GM18505 (cell line): ENCODE measurements around the gene MAP2K5.
"Not testable (repeated sequence)": the region's sequence is repeated elsewhere in the genome, so short reads cannot be mapped to it uniquely, and the experiment has no call there.

Experiments used
- ATAC-seq: cut with Tn5 transposase; IDR thresholded peaks from one replicate; pipeline ENCODE4 v1.9.1; 2021; ENCODE audit not compliant: unreplicated experiment
- POLR2A ChIP-seq: IDR thresholded peaks from 4 replicates; pipeline ENCODE4 v1.6.1; 2011; ENCODE audit warnings: borderline replicate concordance; ENCODE audit not compliant: insufficient read depth, insufficient read length; ENCODE audit errors: extremely low read depth

Gene MAP2K5

DNA sequence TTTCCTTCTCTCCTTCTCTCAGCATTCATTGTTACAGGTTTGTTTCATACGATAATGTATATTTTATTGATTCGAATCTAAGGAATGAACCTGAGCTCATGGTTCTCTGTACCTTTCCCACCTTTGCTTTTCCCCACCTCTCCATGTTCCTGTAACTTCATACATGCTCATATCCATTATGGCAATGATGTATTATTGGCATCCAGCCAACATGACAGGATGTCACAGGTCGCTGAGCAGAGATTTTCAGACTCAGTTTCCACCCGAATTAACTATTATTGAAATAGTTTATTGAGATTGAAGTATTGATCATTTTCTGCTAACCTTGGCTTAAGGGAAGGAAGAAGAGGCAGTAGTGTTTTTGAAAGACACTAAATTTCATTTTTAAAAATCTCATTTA is 64.8 kb downstream of the MAP2K5 start:
- no peak for TF ChIP-seq POLR2A
- ATAC-seq, result no peak

DNA sequence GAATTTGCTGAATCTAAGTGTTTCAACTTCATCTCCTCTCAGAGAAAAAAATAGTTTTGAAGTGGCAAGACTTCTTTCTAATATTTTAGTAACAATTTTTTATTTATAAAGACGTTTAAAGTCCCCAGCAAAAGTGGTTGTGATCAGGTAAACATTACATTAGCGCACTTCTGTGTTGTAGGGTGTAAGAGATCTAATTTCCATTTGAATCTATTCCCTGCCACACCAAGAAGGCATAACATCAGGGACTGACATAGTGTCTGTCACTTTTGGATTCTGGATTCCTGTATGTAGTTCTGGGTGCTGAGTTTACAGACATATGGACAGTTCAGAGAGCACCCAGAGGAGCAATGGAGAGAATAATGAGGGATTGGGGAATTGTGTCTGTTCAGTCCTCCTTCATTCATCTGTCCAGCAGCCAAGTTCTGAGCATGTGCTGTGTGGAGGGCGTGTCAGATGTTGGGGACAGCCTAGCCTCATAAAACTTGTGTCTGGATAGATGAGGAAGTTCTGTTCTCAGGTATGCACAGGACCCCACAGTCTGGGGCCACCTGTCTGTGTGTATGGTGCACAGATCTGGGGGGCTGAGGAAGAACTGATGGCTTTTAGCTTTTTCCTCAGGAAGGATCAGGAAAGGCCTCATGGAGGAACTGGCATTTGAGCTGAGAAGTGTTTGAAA is 65.6 kb downstream of the MAP2K5 start:
- TF ChIP-seq POLR2A, result no peak
- no peak for ATAC-seq

DNA sequence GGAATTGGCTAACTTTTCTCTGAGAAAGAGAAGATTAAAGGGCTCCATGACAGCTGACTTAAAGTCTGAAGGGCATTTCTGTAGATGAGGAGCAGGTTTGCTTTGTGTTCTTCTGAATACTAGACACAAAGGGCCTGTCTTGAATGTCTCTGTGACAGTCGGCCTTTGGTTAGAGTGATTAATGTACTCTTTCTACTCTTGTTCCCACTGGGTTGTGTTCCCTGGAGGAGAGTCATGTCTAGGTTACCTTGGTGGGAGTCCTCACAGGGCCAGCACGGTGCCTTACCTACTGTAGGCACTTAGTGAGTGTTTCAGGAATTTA is 66.1 kb downstream of the MAP2K5 start:
- ATAC-seq, result no peak
- no peak for TF ChIP-seq POLR2A

DNA sequence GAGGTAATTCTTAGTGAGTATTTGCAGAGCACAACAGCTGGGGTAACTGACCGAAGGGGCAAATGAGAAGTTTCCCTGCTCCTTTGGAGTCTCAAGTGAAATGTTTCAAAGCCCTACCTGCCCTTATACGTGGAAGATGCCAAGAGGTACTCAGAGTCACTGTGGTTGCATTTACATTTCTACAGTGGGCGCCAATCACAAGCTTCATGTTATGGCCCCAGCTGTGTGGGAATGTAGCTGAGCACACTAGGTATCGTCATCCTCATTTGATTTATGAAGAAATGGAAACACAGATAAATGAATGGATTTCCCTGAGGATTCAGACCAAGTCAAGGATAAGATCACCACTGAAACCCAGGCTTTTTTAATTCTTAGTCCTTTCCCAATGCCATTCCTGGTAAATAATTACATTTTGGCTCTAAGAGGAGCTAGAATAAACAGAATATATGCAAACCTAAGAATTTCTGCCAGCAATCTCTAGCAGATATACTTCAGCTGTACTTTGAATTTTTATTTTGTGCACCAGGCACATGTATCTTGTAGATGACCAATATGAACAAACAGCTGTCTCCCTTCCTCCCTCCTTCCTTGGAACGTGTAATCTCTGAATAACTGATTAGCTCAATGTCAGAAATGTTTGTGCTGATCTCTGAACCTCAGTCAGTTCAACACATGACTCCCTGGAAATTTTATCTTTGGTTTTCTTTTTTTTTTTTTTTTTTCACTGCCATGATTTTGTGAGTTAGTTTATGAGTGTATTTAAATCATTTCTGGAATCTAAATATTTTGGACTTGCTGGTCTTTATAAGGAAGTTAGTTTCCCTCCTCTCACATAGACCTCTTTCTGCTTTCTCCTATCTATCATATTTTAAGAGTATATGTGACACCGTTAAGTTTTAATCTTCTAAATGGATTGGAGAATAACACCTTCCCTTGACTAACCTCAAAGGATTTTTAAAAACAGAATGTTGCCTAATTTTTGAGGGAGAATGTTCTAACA is 69.2 kb downstream of the MAP2K5 start:
- TF ChIP-seq POLR2A, result no peak
- ATAC-seq, result no peak

DNA sequence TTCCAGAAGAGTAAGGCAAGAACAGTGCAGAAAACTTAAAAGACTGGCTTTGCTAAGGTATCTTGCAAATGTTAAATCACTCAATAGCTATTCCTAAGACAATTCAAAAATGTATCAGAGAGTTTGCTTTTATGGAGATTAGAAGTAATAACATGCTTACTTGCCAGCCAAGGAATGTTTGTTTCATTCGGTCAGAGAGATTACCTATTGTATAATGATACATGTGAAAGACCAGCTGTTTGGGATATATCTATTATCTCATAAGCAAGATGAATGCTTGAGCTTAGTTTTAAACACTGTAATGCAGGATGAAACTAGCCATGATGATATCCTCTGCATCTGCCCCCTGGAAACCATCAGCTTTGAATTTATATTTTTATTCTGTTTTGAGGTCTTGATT is 70.7 kb downstream of the MAP2K5 start:
- TF ChIP-seq POLR2A, result no peak
- ATAC-seq, result no peak

DNA sequence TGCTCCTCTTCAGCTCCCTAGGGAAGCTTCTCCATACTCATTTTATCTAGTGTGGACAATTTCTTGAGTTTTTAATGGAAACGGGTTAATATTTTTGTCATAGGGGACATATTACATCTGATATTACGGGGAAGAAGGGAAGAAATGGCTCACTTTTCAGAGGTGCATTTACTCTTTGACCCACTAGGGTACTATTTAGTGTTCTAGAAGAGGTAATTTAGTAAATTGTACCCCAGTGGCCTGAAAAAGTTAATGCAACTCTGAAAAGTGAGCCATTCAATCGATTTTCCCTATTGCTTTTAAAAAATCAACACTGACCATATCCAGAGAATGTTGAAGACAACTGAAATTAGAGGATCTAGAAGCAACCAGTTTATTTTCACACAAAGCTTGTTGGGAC is 71.2 kb downstream of the MAP2K5 start:
- ATAC-seq, result no peak
- TF ChIP-seq POLR2A, result no peak

DNA sequence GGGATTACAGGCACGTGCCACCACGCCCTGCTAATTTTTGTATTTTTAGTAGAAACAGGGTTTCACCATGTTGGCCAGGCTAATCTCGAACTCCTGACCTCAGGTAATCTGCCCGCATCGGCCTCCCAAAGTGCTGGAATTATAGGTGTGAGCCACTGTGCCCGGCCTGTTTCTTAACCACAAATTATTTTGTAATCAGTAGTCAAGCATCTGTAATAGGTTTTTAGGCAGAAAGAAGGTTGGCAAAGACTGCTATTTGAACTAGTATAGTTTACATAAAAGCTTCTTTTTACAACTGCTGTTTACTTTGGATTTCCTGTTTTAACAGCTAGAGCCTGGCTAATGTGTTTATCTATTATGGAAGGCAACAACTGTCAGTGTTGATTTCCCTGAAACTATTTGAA is 72.6 kb downstream of the MAP2K5 start:
- ATAC-seq, result not testable (repeated sequence)

DNA sequence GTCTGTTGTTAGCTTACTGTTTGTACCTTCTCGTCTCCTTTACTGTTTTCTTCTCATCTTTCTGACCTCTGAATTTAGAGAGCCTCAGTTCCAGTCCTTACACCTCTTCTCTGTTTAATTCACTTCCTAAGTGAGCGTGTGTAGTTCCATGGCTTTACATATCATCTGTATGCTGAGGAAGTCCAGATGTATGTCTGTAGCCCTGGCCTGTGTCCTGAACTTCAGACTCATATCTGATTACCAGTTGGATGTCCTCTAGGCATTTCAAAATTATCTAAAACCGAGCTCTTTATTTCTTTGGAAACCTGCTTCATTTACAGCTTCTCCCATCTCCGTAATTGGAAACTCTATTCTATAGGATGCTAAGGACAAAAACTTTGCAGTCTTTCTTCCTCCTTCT is 75.8 kb downstream of the MAP2K5 start:
- ATAC-seq, result no peak
- no peak for TF ChIP-seq POLR2A

DNA sequence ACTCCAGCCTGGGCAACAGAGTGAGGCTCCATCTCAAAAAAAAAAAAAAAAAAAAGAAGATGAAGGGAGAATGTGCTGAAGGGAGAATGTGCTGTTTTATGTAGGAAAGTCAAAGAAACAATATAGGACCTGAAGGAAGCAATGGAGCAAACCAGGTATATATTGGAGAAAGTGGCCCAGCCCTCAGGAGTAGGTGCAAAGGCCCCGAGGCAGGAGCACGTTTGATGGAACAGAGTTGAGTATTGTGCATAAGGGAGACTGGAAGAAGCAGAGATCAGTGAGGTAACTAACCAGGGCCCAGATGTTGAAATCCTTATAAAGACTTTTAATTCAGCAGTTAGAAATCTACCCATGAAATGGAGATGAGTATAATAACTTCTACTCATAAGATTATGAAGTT is 79.6 kb downstream of the MAP2K5 start:
- no peak for TF ChIP-seq POLR2A
- ATAC-seq, result no peak

DNA sequence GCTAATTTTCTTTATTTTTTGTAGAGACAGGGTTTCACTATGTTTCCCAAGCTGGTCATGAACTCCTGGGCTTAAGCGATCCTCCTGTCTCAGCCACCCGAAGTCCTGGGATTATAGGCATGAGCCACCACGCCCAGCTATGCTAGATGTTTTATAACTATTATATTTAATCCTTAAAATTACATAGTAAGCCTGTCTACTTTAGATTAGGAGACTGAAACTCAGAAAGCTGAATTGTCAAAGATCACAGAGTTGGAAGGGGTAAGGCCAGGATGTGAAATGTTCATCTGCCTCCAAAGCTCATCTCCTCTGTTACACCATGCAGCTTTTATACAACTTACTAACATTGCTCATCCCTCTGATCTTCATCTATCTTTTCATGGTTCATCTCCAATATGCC is 89.8 kb downstream of the MAP2K5 start:
- ATAC-seq, result no peak
- no peak for TF ChIP-seq POLR2A

DNA sequence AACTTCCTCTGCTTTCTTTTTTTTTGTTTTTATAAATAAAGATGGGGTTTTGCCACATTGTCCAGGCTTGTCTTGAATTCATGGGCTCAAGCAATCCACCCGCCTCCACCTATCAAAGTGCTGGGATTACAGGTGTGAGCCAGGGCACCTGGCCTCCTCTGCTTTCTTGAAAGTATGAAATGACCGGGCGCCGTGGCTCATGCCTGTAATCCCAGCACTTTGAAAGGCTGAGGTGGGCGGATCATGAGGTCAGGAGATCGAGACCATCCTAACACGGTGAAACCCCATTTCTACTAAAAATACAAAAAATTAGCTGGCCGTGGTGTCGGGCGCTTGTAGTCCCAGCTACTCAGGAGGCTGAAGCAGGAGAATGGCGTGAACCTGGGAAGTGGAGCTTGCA is 93.4 kb downstream of the MAP2K5 start:
- ATAC-seq, result not testable (repeated sequence)

DNA sequence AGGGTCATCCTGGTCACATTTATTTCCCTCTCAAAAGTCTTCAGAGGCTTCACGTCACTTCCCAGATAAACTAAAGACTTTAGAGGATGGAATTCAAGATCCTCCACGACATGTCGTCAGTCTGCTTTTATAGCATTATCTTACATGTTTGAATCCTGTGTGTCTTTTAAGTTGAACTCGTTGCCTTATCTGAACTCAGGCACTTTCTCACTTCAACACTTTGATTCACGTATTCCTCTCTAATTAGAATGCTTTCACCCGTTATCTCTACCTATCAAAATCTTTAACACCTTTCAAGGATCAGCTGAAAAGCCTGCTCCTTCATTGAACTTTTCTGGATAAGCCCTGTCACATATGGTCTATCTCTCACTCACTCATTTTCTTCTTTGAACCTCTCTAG is 97.1 kb downstream of the MAP2K5 start:
- TF ChIP-seq POLR2A, result no peak
- ATAC-seq, result no peak

DNA sequence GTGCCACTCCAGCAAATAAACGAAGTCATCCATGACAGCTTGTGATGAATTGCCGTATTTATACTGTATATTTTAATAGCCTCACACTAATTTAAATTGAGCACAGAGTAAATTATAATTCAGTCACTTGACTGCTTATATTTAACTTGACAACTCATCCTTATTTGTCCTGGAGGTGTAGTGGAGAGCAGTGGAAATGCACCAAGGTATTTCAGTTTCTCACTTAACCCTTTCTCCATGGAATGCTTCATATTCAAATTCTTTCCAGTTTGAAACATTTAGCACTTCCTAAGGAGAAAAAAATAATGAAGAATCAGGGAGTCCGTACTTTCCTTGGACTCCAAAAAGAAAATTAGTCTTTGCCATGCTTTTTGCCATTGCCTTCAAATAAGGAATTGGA is 99.0 kb downstream of the MAP2K5 start:
- no peak for TF ChIP-seq POLR2A
- no peak for ATAC-seq

DNA sequence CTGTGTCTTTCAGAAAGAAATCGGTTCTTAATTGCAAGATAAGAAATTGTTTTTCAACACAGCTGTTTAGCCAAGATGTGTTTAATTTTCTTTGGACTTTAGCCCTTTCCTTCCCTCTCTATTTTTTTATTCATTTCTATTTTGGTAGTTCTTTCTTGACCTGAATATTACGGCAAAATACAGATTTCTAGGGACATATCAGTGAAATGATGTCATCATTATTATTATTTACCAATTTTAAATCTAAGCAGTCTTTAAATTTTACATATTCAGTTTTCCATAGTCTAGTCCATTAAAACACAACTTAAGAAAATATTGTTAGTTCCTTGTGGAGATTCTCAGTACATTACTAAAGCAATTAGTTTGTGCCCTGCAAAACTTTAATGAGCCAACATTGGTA is 104.3 kb downstream of the MAP2K5 start:
- ATAC-seq, result no peak
- TF ChIP-seq POLR2A, result no peak
